ENCODE results near the gene VPS39. TPM values are rescaled to one million over a fixed set of nuclear protein-coding genes. Genes with fewer than 3 reads are reported as not detected.

Gene VPS39, protein sequence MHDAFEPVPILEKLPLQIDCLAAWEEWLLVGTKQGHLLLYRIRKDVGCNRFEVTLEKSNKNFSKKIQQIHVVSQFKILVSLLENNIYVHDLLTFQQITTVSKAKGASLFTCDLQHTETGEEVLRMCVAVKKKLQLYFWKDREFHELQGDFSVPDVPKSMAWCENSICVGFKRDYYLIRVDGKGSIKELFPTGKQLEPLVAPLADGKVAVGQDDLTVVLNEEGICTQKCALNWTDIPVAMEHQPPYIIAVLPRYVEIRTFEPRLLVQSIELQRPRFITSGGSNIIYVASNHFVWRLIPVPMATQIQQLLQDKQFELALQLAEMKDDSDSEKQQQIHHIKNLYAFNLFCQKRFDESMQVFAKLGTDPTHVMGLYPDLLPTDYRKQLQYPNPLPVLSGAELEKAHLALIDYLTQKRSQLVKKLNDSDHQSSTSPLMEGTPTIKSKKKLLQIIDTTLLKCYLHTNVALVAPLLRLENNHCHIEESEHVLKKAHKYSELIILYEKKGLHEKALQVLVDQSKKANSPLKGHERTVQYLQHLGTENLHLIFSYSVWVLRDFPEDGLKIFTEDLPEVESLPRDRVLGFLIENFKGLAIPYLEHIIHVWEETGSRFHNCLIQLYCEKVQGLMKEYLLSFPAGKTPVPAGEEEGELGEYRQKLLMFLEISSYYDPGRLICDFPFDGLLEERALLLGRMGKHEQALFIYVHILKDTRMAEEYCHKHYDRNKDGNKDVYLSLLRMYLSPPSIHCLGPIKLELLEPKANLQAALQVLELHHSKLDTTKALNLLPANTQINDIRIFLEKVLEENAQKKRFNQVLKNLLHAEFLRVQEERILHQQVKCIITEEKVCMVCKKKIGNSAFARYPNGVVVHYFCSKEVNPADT
- 30.9 and 33.9 TPM in 2 replicates for total RNA-seq

DNA sequence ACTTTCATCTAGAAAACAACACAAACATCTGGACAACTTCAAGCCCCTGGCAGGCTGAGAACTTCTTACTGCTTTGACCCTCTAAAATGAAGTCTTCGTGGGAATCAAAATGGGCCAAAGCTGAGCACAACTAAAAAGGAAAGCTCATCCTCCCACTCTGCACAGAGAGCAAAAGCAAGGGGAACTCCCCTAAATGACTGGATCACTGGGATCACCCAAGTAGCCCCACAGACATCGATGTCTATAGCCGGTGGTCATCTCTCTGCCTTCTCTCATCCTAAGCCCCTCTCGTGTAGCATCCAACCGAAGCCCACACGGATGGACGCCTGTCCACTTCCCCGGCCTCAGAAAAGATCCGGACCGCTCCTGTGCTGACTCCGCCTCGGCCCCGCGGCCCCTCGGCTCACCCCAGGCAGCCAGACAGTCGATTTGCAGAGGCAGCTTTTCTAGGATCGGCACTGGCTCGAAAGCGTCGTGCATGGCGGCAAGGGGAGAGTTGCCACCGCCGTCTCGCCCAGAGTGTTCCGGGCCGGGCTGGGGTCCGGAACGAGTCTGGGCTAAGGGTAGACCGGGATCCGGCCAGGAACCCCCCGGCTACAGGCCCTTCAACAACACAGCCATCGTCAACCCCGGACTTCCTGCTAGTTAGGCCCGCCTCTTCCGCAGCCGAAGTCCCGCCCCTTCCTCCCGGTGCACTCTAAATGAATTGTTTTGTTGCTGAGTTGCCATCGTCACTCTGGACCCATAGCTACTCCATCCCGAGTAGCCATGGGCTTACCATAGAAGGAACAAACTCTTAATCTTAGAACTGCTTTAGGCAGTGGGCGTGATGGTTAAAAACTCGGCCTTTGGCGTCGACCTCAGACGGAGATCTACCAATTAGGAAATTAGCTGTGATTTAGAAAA is at the start of gene VPS39:
VPS39 (minus strand) TSS at position 631 of the 906 bp plus-strand sequence; CDS start at position 480, 151 bp downstream.

GRCh38 chr15:42156243-42156922 is 51.7 kb downstream of the VPS39 start, which contains the start of gene PLA2G4F:
TSS of gene PLA2G4F (minus strand) at chr15:42156636. CDS start at chr15:42156549, 87 bp downstream.

Other genes starting within 250 kb of the VPS39 start
- 25.9 and 27.4 TPM in 2 replicates for gene EHD4, start 235.7 kb downstream of the VPS39 start, total RNA-seq
- gene PLA2G4E, start 187.3 kb downstream of the VPS39 start, total RNA-seq, result not detected in 2 replicates
- gene PLA2G4D, start 113.7 kb downstream of the VPS39 start, total RNA-seq, result not detected in 2 replicates
- gene PLA2G4F, start 51.7 kb downstream of the VPS39 start, total RNA-seq, result not detected in 2 replicates
- 9.6 and 11.9 TPM in 2 replicates for gene GANC, start 64.9 kb upstream of the VPS39 start, total RNA-seq
- gene TMEM87A, start 65.1 kb upstream of the VPS39 start, total RNA-seq, result 25.1 and 31.3 TPM in 2 replicates
- 0.50 and 1.6 TPM in 2 replicates for gene CAPN3, start 151.2 kb upstream of the VPS39 start, total RNA-seq

Data from bronchus fibroblast of lung (primary cell).